HG03520 (cell line): ENCODE results near the gene CSRP1.
A peak's percentile ranks its signal among the peaks of the same experiment; 100 is the strongest.
"Not testable (repeated sequence)": the region's sequence is repeated elsewhere in the genome, so short reads cannot be mapped to it uniquely, and the experiment has no call there.

Source experiments
- ATAC-seq: cut with Tn5 transposase; IDR thresholded peaks from one replicate; pipeline ENCODE4 v1.9.1; 2021; ENCODE audit warnings: mild to moderate bottlenecking, moderate library complexity; ENCODE audit not compliant: unreplicated experiment

The CSRP1 gene

DNA sequence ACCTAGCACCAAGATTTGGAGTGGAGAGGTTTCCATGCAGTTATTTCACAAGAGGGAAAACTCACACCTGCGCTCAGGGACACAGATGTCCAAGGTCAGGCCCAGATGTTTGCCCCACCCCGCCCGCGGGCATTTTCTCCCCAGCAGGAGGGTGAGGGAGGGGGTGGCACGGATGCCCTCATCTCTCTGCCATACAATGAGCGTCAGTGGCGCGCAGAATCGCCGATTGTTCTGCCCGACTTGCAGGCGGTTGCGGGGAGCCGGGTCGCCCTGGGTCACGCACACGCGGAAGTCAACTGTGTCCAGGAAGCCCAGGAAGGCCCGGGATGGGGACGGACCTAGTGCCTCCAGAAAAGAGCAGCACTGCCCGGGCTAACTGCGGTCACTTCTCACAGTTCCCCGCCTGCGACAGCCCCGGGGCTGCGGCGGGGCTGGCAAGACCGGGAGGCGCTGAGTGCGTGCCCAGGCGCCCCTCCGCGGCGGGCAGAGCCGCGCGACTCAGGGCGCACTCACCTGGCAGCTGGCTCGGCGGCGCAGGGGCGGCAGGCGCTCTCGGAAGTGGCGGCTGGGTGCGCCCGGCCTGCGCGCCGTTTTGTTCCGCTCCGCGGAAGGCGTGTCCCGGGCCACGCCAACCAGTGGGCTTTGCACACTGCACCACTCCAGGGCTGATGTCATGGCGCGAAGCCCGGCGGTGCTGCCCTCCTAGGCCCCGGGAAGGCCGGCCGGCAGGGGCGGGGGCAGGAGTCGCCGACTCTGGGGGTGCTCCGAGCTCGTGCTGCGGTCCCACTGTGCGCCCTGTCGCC is at the start of gene CSRP1:
CSRP1 (minus strand) TSS at position 567 of the 803 bp plus-strand sequence. CDS start 10,820 bp downstream, outside the sequence.
- ATAC-seq = peak; percentile 88

- ATAC-seq = no peak
These were observed 48.6 kb upstream of the CSRP1 start for GRCh38 chr1:201555593-201555945.

DNA sequence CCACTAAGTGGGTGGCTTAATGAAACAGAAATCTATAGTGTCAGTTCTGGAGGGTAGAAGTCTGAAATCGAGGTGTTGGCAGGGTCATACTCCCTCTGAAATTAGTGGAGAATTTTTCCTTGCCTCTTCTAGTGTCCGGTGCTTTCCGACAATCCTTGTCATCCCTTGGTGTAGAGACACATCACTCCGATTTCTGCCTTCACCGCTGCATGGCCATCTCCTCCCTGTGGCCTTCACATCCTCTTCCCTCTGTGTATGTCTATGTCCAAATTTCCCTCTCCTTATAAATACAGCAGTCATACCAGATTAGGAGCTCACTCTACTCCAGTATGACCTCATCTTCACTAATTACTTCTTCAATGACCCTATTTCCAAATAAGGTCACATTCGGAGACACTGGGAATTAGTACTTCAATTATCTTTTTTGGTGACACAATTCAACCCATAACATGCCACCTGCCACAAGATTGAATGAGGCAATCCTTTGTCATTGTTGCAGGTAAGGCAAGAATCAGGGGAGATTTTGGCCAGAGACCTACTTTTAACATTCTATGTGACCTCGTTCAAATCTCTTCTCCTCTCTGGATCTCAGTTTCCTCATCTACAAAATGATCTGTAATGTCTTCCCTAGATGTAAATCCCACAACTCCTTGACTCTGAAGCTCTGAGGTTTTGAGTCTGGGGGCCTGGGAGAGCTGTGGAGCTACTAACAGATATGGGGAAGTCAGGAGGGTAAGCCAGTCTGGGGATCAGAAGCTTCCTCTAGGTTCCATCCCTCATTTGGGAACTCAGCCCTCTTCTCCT is 48.1 kb upstream of the CSRP1 start:
- no peak for ATAC-seq

DNA sequence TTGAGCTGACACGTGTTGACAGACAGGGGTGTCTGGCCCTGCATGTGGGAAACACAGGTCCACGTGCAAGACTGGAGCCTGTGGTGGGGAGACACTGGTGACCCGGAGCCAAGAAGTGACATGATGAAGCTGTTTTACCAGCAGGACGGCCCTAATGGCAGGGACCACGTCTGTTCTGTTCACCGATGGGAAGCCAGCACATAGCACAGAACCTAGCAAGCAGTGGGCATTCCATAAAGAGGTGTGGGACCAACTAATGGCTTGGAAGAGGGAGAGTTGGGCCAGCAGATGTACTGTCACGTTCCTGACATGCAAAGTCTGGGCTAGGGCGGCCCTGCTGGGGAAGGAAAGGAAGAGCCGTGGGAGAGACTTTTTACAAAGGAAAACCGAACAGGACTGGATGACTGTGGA is 47.3 kb upstream of the CSRP1 start:
- ATAC-seq = no peak

- no peak for ATAC-seq
These were observed 46.7 kb upstream of the CSRP1 start for GRCh38 chr1:201553496-201554189.

DNA sequence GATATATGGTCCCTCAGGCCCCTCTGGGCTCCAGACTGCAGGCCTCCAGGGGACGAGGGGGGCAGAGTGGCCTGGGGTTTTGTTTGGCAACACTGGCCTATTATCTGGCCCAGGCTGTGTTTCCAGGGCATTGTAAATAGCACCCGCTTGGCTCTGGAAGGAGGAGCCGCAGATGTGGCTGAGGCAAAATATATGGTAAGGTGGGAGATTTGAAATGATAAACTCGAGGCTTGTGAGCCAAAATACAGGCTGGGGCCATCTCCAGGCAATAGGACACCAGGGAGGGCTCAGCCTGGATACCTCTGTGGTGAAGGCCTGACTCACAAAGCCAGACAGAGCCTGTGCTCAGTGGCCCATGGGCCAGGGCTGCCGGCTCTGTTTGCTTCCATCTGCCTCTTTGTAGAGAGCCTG is 46.0 kb upstream of the CSRP1 start:
- ATAC-seq = no peak

DNA sequence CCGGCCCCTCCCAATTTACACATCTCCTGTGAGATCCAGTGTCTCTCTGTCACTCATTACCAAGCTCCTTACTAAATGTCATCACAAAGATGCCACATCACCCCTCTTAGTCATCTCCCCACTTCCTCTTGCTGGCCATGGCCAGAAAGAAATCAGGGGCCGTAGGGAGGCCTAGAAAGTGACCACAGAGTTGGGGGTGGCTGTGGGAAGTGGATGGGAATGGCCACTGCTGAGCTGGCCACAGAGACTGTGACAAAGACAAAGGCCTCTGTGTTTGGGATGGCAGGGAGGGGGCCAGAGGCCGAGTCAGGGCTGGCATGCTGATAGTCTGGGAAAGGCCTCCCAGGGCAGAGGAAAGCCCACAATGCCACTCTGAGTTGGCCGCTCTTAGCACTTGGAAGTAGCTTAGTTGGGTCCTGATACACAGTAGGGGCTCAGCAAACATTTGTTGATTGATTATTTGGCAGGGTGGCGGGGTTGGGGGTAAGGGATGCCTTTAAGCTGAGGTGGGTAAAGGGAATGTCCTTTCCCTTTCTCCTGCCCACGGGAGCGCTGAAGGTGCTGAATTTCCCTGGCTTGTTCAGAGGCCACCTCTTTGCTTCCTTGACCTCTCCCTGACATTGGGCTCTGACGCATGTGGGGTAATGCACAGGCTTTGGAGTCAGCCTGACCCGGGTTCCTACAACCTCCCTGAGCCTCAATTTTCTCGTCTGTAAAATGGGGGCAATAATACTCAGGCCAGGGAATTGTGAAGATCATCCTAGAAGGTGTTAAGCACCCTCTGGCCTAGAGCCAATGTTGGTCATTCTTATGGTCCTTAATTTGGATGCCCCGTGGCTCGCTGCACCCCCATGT is 45.2 kb upstream of the CSRP1 start:
- ATAC-seq = no peak

DNA sequence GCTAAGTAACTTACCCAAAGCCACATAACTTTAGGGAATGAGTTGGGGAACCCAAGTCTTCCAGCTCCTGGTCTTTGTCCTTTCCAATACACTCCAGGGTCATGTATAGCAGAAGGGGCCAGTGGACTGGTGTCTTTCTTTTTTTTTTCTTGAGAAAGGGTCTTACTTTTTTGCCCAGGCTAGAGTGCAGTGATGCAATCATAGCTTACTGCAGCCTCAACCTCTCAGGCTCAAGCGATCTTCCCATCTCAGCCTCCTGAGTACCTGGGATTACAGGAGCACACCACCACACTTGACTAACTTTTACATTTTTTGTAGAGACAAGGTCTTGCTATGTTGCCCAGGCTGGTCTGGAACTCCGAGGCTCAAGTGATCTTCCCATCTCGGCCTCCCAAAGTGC is 44.2 kb upstream of the CSRP1 start:
- ATAC-seq = no peak

DNA sequence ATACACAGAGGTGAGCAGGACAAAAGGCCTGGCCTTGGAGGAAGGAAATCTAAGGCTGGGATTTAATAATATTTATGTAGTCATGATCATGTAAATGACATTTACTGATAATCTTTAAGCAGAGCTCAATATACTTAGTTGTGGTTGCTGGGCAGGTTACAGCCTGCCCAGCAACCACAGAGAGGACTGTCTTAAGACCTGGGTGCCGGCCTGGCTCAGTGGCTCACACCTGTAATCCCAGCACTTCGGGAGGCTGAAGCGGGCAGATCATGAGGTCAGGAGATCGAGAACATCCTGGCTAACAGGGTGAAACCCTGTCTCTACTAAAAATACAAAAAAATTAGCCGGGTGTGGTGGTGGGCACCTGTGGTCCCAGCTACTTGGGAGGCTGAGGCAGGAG is 42.6 kb upstream of the CSRP1 start:
- not testable (repeated sequence) for ATAC-seq

GRCh38 chr1:201545851-201546492 is 39.0 kb upstream of the CSRP1 start:
- no peak for ATAC-seq

DNA sequence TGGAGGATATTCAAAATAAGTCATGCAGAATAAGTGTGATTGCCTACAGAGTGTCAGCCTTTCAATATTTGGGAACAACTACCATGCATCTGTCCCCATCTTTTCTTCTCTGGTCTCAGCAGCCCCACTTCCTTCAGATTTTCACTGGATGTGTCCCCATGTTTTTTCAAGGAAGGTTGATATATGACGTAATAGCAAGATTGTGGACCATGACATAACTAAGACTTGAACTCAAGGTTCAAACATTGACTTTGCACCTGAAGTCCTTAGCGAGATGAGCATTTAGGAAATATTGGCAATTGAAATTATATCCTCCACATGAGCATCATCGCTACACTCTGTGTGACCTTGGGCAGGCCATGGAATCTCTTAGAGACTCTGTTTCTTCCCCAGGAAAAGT is 37.8 kb upstream of the CSRP1 start:
- no peak for ATAC-seq

DNA sequence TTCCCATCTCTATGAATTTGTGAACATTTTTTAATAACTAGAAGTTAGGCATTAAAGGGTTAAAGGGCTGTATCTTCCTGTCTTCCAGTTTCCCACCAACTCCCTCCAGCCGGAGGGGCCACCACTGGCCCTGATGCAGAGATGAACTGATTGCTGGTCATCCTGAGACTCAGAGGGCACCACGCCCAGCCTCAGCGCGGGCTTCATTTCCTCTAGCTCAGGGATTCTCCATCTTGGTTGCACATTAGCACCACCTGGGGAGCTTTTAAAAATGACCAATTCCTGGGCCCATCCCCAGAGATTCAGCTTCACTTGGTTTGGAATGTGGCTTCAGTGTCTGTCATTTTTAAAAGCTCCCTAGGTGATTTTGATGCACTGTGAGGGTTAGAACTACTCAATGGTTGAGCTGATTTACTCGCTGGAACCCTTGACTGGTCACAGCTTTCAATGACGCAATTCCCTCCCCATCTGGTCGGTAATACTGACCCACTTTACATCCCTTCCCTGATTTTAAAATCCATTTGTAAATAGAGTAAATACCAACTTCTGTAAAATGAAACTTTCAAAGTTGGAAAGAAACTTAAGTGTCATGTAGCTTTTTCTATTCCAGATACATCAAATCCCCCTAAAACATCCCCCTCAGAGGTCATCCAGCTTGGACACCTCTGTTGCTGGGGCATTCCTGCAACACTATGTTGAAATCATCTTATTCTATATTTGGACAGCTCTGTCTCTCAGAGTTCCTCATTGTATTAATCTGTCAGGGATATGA is 37.1 kb upstream of the CSRP1 start:
- no peak for ATAC-seq

GRCh38 chr1:201542309-201543035 is 35.5 kb upstream of the CSRP1 start:
- no peak for ATAC-seq

- ATAC-seq = no peak
These were observed 34.2 kb upstream of the CSRP1 start for GRCh38 chr1:201540846-201541735.

DNA sequence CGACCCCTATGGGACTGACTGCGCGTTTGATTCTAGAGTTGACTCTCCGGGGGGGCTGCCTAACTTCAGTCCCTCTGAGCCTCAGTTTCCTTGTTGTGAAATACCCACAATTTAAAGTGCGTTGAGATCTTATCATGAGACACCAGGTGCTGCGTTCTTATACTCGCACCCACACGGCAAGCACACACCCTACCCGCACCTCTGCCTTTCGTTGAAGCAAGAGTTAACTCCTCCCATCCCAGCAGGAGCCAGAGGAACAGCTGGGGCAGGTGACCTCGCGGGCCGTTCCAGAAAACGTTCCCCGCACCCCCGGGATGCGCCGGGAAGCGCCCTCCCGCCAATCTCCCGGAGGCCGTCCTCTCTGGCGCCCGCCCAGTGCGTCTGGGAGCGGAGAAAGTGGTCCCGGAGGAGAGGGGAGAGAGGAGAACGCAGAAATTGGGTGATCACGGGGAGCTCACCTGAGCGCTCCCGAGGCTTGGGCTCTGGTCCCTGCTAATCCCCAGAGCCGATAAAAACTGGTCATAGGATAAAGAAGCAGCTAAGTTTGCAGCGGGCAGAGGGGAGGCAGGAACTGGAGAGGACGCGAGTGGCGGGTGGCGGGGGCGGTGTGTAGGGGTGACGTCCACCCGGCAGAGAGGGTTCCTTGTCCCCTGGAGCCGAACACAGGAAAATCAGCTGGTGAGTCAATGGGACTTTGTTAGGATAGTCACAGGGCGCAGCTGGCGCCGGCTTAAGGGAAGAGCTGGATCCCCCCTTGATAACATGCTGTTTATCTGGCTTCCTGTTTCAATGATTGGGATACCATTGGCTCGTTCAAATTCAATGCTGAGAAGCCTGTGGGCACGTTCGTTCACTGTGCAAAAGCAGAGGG is 32.9 kb upstream of the CSRP1 start:
- no peak for ATAC-seq

GRCh38 chr1:201538612-201539551 is 32.0 kb upstream of the CSRP1 start, which contains the start of gene NAV1:
TSS of gene NAV1 (plus strand) at chr1:201539127. CDS start at chr1:201622885, 83,758 bp downstream.
- no peak for ATAC-seq
